ENCODE measurements around the gene A2ML1. TPM values are rescaled to one million over a fixed set of nuclear protein-coding genes. Genes with fewer than 3 reads are reported as not detected.
"Not testable (repeated sequence)": the region's sequence is repeated elsewhere in the genome, so short reads cannot be mapped to it uniquely, and the experiment has no call there.

A2ML1 gene
- total RNA-seq, 2 donors from 2014 or later: not detected

DNA sequence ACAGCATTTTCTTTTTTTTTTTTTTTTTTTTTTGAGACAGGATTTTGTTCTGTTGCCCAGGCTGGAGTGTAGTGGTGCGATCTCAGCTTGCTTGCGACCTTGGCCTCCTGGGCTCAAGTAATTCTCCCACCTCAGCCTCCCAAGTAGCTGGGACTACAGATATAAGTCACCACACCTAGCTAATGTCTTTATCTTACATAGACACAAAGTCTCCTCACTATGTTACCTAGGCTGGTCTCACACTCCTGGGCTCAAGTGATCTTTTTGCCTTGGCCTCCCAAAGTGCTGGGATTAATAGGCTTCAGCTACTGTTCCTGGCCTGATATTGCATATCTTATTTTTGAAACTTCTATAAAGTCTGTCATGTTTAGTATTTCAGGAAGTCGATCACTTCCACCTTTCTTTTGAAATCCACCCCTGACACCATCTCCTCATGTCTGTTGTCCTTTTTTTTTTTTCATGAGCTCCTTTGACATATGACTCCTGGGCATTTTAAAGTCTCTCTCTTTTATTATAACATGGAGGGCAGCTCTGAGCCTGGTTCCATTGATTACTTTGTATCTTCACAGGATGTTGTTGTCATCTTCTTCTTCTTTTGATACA is 5.9 kb upstream of the A2ML1 start:
- DNase-seq: no peak
- Histone ChIP-seq H3K9me3 (no peaks in the 10 kb centered on the region), H3K4me1 (no peaks in the 10 kb centered on the region), H3K27me3 (no peaks in the 10 kb centered on the region), H3K27ac (no peak overlapping the region), H3K4me3 (no peak overlapping the region), H3K36me3 (replicated peaks in 1 of 2; ENCODE audit: insufficient read depth in 1 of 2, low read depth in 2 of 2) (no peaks in the 10 kb centered on the region)
- intact Hi-C loops (cut with DNase I): no loop called here
- ATAC-seq: no peak
- 74 to 89% methylated on average over 3 of the region's 3 CpGs for WGBS, 2 donors
- no peak for TF ChIP-seq POLR2A (IDR thresholded peaks at IDR 0.05)
- TF ChIP-seq, protein P1, sequence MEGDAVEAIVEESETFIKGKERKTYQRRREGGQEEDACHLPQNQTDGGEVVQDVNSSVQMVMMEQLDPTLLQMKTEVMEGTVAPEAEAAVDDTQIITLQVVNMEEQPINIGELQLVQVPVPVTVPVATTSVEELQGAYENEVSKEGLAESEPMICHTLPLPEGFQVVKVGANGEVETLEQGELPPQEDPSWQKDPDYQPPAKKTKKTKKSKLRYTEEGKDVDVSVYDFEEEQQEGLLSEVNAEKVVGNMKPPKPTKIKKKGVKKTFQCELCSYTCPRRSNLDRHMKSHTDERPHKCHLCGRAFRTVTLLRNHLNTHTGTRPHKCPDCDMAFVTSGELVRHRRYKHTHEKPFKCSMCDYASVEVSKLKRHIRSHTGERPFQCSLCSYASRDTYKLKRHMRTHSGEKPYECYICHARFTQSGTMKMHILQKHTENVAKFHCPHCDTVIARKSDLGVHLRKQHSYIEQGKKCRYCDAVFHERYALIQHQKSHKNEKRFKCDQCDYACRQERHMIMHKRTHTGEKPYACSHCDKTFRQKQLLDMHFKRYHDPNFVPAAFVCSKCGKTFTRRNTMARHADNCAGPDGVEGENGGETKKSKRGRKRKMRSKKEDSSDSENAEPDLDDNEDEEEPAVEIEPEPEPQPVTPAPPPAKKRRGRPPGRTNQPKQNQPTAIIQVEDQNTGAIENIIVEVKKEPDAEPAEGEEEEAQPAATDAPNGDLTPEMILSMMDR (IDR thresholded peaks at IDR 0.05): no peak

DNA sequence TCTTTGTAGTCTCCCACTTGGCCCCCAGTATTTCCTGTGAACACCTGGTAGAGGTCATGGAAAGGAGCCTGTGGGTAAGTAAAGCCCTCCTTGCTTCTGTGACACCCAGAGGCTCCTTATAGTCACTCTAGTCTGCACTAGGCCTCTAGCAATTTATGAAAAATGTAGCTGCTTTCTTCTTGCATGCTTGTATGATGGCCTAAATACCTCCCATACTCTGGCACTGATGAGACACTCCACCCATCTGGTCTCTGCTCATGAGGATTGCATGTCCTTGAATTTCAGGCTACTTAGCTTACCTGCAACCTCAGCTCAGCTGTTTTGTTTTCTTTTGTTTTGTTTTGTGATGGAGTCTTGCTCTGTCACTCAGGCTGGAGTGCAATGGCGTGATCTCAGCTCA is 4.6 kb upstream of the A2ML1 start:
- 100% methylated on average over 1 of the region's 1 CpG for WGBS, 2 donors
- intact Hi-C loops (cut with DNase I): no loop called here
- no peak for ATAC-seq
- TF ChIP-seq POLR2A (IDR thresholded peaks at IDR 0.05): no peak
- TF ChIP-seq, protein P1 (IDR thresholded peaks at IDR 0.05): no peak
- no peaks in the 10 kb centered on the region for H3K27me3 ChIP-seq
- no peak overlapping the region for H3K4me3 ChIP-seq
- H3K9me3 ChIP-seq: no peaks in the 10 kb centered on the region
- no peak for DNase-seq
- H3K27ac ChIP-seq: no peak overlapping the region
- no peaks in the 10 kb centered on the region for H3K4me1 ChIP-seq
- no peaks in the 10 kb centered on the region for H3K36me3 ChIP-seq (replicated peaks in 1 of 2; ENCODE audit: insufficient read depth in 1 of 2, low read depth in 2 of 2)

DNA sequence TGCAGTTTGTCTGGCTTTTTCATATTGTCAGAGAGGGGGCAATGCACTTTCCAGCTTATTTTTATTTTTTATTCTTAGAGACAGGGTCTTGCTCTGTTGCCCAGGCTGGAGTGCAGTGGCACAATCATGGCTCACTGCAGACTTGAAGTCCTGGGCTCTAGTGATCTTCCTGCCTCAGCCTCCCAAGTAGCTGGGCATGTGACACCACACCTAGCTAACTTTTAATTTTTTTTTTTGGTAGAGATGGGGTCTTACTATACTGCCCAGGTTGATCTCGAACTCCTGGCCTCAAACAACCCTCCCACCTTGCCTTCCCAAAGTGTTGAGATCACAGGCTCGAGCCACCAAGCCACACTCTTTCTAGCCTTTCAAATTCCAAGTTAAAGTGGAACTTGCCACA is 3.9 kb upstream of the A2ML1 start:
- no peak overlapping the region for H3K27ac ChIP-seq
- intact Hi-C loops (cut with DNase I): no loop called here
- no peaks in the 10 kb centered on the region for H3K9me3 ChIP-seq
- TF ChIP-seq POLR2A (IDR thresholded peaks at IDR 0.05): no peak
- TF ChIP-seq, protein P1 (IDR thresholded peaks at IDR 0.05): no peak
- H3K4me1 ChIP-seq: no peaks in the 10 kb centered on the region
- no peak overlapping the region for H3K4me3 ChIP-seq
- no peaks in the 10 kb centered on the region for H3K27me3 ChIP-seq
- H3K36me3 ChIP-seq (replicated peaks in 1 of 2; ENCODE audit: insufficient read depth in 1 of 2, low read depth in 2 of 2): no peaks in the 10 kb centered on the region
- 64 to 79% methylated on average over 2 of the region's 2 CpGs for WGBS, 2 donors
- DNase-seq (no peak), ATAC-seq (no peak)

DNA sequence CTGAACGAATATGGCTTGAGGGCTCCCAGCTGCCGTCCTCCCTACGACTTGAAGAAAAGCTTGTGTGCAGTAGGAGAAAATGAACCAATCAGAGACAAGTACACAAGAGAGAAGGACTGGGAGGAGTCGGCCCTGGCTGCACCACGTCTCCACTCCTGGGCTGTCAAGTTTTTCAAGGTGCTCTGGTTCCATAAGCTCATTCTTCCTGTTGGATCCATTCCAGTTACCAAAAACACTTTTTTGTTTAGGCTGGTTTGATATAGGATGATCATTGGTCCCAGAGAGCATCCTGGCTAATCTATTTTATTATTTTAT is 2.8 kb upstream of the A2ML1 start:
- H3K9me3 ChIP-seq: no peaks in the 10 kb centered on the region
- no peak overlapping the region for H3K27ac ChIP-seq
- 22 to 33% methylated on average over 5 of the region's 5 CpGs for WGBS, 2 donors
- TF ChIP-seq, protein P1 (IDR thresholded peaks at IDR 0.05): no peak
- TF ChIP-seq POLR2A (IDR thresholded peaks at IDR 0.05): no peak
- H3K36me3 ChIP-seq (replicated peaks in 1 of 2; ENCODE audit: insufficient read depth in 1 of 2, low read depth in 2 of 2): no peaks in the 10 kb centered on the region
- ATAC-seq (no peak), DNase-seq (no peak)
- no peak overlapping the region for H3K4me3 ChIP-seq
- intact Hi-C loops (cut with DNase I): no loop called here
- H3K27me3 ChIP-seq: no peaks in the 10 kb centered on the region
- H3K4me1 ChIP-seq: no peaks in the 10 kb centered on the region

DNA sequence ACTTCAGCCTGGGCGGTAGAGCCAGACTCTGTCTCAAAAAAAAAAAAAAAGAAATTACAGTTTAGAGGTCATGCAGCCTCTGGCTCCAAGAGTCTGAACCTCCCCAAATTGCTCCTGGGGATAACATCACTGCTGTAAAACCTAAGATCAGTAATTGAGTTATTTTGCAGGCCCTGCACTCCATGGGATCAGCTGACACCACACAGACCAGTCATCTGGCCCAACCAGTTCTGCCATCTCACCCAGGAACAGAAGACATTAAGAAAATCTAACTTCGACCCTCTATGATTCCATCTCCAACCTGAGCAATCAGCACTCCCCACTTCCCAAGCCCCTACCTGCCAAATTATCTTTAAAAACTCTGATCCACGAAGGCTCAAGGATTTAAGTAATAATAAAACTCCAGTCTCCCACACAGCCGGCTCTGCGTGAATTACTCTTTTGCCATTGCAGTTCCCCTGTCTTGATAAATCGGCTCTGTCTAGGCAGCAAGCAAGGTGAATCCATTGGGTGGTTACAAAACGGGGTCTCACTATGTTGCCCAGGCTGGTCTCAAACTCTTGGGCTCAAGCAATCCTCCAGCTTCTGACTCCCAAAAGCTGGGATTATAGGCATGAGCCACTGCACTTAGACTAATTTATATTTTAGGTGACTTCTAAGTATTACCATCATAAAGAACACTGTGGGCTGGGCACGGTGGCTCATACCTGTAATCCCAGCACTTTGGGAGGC is 1.6 kb upstream of the A2ML1 start:
- intact Hi-C loops (cut with DNase I): not testable (repeated sequence)
- WGBS, 2 donors: 74 to 75% methylated on average over 8 of the region's 8 CpGs

More for the DNA sequence above, 1.6 kb upstream of the A2ML1 start:
- not testable (repeated sequence) for H3K27ac ChIP-seq; H3K4me3 ChIP-seq; DNase-seq; ATAC-seq; H3K27me3 ChIP-seq; H3K4me1 ChIP-seq; H3K36me3 ChIP-seq (replicated peaks in 1 of 2; ENCODE audit: insufficient read depth in 1 of 2, low read depth in 2 of 2); H3K9me3 ChIP-seq

Data from body of pancreas (tissue), 4 donors.